ENCODE measurements around the gene VN1R2.
"Not testable (repeated sequence)": the region's sequence is repeated elsewhere in the genome, so short reads cannot be mapped to it uniquely, and the experiment has no call there.

VN1R2 gene

GRCh38 chr19:53257715-53258342 is at the start of gene VN1R2:
VN1R2 (plus strand) TSS chr19:53258292; CDS start chr19:53258376, 84 bp downstream.
- not testable (repeated sequence) for DNase-seq

- DNase-seq, result not testable (repeated sequence)
Measured at GRCh38 chr19:53211554-53211953, 46.5 kb upstream of the VN1R2 start.

- DNase-seq, result no peak
Measured at GRCh38 chr19:53212703-53213320, 45.3 kb upstream of the VN1R2 start.

- DNase-seq, result not testable (repeated sequence)
Measured at GRCh38 chr19:53222716-53223115, 35.4 kb upstream of the VN1R2 start.

GRCh38 chr19:53224606-53225005 is 33.5 kb upstream of the VN1R2 start:
- DNase-seq, result no peak

GRCh38 chr19:53237114-53237777 is 20.8 kb upstream of the VN1R2 start:
- no peak for DNase-seq

- DNase-seq, result no peak
Measured at GRCh38 chr19:53246498-53246897, 11.6 kb upstream of the VN1R2 start.

GRCh38 chr19:53254411-53255341 is 3.4 kb upstream of the VN1R2 start, which contains the start of gene ZNF677:
ZNF677 (minus strand) TSS chr19:53254873; CDS start chr19:53251550, 3,323 bp downstream.
- DNase-seq, result peak; percentile 27

GRCh38 chr19:53267623-53268022 is 9.5 kb downstream of the VN1R2 start, which contains the start of gene VN1R4:
VN1R4 (minus strand) TSS chr19:53267723; CDS start chr19:53267665, 58 bp downstream.
- DNase-seq, result not testable (repeated sequence)

- DNase-seq, result not testable (repeated sequence)
Measured at GRCh38 chr19:53269861-53270260, 11.8 kb downstream of the VN1R2 start.

GRCh38 chr19:53272044-53272443 is 14.0 kb downstream of the VN1R2 start:
- DNase-seq, result no peak

- DNase-seq, result no peak
Measured at GRCh38 chr19:53275480-53275879, 17.4 kb downstream of the VN1R2 start.

GRCh38 chr19:53281947-53282346 is 23.9 kb downstream of the VN1R2 start:
- DNase-seq, result not testable (repeated sequence)

- DNase-seq, result no peak
Measured at GRCh38 chr19:53285087-53285486, 27.0 kb downstream of the VN1R2 start.

GRCh38 chr19:53290758-53291549 is 32.9 kb downstream of the VN1R2 start:
- DNase-seq, result no peak

GRCh38 chr19:53294786-53295441 is 36.8 kb downstream of the VN1R2 start:
- DNase-seq, result no peak

GRCh38 chr19:53301341-53301740 is 43.2 kb downstream of the VN1R2 start:
- not testable (repeated sequence) for DNase-seq

GRCh38 chr19:53308339-53308811 is 50.3 kb downstream of the VN1R2 start:
- no peak for DNase-seq

All from kidney glomerular epithelial cell (primary cell).